22Rv1 (cell line): ENCODE measurements around the gene STRN3.

Experiments used
- ZFX ChIP-seq: fragments of 450-650 bp; IDR thresholded peaks from 2 replicates; pipeline ENCODE4 v1.6.1; 2017; ENCODE audit warnings: antibody characterized with exemption, borderline replicate concordance
- TF ChIP-seq, protein P1 (sequence below): fragments of 450-650 bp; IDR thresholded peaks from 2 replicates; pipeline ENCODE4 v1.5.1; 2017; ENCODE audit warnings: mild to moderate bottlenecking

- TF ChIP-seq, protein P1, sequence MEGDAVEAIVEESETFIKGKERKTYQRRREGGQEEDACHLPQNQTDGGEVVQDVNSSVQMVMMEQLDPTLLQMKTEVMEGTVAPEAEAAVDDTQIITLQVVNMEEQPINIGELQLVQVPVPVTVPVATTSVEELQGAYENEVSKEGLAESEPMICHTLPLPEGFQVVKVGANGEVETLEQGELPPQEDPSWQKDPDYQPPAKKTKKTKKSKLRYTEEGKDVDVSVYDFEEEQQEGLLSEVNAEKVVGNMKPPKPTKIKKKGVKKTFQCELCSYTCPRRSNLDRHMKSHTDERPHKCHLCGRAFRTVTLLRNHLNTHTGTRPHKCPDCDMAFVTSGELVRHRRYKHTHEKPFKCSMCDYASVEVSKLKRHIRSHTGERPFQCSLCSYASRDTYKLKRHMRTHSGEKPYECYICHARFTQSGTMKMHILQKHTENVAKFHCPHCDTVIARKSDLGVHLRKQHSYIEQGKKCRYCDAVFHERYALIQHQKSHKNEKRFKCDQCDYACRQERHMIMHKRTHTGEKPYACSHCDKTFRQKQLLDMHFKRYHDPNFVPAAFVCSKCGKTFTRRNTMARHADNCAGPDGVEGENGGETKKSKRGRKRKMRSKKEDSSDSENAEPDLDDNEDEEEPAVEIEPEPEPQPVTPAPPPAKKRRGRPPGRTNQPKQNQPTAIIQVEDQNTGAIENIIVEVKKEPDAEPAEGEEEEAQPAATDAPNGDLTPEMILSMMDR, result no peak
- TF ChIP-seq ZFX, result no peak
Observed at GRCh38 chr14:30876692-30877091, 149.5 kb downstream of the STRN3 start.
